NCI-H1417 treated with DMSO at 0.1 percent for 48 hours (cell line): ENCODE measurements around the gene TVP23C.
"Not testable (repeated sequence)": the region's sequence is repeated elsewhere in the genome, so short reads cannot be mapped to it uniquely, and the experiment has no call there.

Experiments used
- DNase-seq: peaks from one replicate; lab custom pipeline; 2025; lab: John Stamatoyannopoulos, UW

Gene TVP23C

DNA sequence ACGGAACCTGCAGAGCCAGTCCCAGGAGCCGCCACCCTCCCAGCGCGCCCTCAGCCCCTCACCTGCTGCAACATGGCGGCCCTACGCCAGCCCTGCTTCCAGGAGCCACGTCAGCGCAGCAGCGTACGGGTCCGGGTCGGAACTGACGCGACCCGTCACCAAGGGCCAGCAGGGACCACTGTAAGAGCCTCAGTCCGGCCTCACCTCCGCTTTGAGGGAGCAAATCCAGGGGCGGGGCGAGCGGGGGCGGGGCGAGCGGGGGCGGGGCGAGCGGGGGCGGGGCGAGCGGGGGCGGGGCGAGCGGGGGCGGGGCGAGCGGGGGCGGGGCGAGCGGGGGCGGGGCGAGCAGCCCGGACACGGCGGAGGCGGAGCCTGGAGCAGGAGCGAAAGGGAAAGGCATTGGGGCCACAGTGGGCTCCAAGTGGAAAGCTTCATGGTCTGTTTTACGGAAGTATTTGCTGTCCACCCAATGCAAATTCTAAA is at the start of gene TVP23C:
Gene TVP23C (minus strand): TSS at position 109 of the 483 bp plus-strand sequence. CDS start 35 bp downstream, at position 74.
- DNase-seq = not testable (repeated sequence)

DNA sequence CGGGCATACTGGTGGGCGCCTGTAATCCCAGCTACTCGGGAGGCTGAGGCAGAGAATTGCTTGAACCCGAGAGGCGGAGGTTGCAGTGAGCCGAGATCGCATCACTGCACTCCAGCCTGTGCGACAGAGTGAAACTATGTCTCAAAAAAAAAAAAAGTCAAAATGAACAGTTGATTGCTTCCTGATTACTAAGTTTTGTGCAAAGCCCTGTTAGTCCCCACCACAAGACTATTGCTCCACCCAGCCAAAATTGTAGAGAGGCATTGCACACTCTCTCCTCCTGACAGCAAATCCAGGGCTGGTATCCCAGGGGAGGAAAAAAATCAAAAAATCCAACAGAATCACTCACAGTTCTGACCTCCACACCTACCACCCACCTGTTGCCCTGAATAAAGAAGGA is 29.7 kb upstream of the TVP23C start:
- not testable (repeated sequence) for DNase-seq

DNA sequence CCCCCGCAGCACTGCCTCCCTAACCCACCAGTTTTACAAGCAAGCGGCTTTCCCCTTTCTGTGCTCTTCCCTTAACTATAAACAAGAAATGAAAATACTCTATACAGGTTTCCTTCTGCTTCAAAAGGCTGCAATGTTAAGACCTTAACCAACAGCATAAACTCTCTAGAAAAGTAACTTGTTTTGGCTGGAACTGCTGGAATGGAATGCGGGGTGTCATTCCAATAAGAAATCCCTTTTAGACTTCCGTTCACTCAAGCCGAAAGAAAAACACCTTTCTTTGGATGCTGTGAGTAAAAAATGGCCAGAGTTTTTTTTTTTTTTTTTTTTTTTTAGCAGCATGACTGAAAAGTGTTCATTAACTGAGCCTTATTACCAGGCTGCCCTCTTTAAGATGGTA is 28.7 kb upstream of the TVP23C start:
- DNase-seq = not testable (repeated sequence)

DNA sequence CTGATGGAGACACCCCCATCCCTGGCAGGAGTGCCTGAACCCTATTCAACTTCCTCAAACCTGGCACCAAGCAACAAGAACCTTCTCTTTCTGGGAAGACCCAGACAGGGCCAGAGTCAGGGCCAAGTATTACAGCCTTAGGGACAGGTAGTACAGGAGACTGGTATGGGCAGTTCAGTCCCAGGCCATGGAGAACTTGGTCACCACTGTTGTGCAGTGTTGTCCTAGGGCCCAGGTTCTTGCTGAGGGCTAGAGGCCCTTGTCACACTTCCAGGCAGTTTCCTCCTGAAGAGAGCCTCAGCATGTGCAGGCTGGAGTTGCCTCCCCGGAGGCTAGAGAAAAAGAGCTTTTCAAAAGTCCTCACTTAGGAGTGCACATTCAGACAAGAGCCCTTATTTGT is 27.6 kb upstream of the TVP23C start:
- not testable (repeated sequence) for DNase-seq

DNA sequence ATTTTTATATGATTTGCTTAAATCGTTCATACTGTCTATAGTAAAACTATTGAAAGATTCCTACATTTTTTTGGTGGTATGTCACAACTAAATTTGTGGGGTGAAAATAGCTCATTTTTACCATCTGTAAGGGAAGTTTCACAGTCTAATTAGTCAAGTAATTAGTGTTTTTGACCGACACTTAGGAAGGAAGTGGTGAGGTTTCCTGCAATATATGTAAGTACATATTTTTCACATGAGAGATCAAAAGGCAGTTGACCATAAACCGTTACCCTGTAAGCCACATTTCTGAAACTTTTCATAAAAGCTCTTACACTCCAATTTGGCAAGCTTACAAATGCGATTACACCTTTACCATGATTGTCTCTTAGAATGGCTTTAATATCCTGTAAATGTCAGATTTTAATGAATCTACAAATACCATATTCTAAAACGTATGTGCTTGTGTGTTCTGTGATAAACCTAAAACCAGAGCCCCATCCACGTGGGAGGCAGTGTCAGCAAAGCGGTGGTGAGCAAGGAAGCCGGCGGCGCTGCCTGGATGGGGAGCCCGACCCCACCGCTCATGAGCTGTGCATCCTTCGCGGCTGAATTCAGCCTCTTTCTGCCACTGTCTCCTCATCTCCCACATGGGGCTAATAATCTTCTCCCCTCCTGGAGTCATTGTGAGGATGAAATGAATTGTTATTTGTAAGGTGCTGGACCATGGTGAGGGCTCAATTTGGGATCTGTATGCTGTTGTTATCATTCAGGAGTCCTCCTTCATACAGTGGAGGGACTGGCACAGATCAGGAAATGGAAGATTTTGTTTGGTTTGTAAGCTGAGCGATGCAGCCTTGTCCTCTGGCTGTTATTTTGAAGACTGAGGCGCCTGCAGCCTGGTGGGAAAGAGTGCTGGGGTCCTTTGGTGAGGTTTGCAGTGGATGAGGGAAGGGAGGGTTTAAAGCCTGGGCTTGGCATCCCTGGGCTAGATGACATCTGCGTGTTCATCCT is 26.6 kb upstream of the TVP23C start:
- DNase-seq = not testable (repeated sequence)

DNA sequence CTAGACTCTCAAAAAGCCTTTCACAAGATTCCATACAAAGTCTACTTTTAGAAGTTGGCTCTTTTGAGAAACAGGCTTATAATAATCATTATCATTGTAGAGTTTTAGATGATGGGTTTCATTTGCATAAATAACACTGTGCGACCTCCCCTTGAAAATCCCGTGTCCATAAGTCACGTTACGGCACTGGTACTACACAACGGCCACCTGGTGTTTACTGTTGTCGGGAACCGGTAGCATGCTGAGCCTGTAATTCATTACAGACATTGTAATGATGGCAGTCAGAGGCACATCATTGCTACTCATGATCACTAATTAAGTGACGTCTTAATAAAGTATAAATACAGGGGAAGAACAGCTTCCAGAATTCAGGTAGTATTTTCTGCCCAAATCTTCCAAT is 24.7 kb upstream of the TVP23C start:
- DNase-seq = not testable (repeated sequence)

DNA sequence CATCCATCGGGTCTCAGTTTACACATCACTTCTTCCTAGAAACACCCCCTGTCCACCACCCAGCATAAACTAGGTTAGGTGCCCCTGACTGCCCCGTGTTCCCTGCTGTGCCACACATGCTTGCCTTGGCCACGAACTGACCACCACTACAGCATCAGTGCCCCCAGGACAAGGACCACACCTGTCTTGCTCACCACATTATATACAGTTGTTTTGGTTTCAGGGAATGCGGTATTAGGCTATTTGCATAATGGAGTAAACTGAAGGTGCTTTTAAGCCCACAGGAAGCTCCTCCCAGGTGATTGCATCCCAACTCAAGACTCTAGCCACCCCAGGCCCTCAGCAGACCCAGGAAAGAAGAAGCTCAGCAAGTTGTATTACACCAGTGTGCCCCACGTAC is 20.0 kb upstream of the TVP23C start:
- not testable (repeated sequence) for DNase-seq

DNA sequence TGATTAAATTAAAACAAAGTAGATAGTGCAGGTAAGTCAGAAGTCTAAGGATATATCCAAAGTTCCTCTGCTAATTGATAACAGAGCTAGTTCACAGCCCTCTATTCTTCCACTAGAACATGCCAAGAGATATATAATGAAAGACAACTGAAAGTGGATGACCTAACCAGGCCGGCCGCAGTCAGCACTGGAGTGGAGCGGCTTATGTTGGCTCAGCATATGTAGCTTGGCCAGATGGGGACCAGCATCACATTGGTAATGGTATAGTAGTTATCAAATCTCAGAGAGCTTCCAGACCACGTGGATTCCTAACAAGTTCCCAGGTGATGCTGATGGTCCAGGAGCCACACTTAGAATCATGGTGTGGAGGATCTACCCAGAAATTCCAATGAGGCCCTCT is 18.2 kb upstream of the TVP23C start:
- not testable (repeated sequence) for DNase-seq

DNA sequence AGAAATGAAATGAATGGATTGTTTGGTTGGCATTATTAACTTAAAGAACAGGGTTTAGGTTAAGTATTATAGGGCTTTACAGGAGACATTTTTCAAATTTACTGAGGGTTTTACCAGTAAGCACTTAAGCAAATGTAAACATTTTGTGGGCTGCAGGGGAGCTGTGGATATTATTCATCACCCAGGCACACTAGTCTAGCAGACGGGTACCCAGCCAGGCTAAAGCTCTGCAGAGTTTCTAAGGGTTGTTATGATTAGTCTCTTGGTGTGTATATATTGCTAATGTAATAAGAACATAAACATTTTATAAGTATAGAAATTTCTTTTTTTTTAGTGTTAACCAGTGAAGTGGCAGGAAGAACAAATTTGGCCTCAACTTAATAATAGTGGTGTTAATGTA is 13.6 kb upstream of the TVP23C start:
- not testable (repeated sequence) for DNase-seq

DNA sequence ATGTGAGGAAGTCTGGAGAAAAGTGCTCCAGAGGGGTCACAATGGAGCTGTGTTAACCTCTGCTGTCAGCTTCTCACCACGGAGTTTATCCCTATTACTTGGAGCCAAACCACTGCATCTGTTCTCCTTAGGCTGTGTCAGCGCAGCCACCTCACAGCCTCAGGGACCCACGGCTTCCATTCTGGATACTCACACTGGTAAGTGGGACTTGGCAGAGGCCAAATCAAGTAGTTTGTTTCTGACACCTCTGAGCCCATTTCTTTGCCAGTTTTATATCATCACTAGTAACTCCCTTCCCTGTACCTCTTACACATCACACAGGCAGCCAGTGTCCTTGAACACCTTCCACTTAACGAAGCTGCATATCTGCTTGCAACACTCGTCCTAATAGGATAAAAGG is 11.4 kb upstream of the TVP23C start:
- DNase-seq = not testable (repeated sequence)

DNA sequence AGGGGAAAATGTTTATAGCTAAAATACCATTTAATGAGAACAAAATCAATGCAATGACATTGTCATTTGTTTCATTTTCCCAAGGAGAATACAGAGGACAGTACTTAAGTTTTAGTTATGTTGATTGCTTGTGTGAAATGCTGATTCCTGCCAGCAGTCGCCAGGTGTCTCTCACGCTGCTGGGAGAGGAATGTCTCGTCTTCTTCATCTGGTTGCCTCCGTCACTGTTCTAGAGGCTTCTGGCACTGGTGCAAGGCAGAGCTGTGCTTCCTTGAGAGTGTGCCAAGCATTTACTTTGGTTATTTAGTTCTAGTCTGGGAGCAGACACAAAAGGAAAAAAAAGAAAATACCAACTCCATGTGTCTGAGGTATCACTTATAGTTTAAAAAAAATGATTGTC is 10.6 kb upstream of the TVP23C start:
- not testable (repeated sequence) for DNase-seq

DNA sequence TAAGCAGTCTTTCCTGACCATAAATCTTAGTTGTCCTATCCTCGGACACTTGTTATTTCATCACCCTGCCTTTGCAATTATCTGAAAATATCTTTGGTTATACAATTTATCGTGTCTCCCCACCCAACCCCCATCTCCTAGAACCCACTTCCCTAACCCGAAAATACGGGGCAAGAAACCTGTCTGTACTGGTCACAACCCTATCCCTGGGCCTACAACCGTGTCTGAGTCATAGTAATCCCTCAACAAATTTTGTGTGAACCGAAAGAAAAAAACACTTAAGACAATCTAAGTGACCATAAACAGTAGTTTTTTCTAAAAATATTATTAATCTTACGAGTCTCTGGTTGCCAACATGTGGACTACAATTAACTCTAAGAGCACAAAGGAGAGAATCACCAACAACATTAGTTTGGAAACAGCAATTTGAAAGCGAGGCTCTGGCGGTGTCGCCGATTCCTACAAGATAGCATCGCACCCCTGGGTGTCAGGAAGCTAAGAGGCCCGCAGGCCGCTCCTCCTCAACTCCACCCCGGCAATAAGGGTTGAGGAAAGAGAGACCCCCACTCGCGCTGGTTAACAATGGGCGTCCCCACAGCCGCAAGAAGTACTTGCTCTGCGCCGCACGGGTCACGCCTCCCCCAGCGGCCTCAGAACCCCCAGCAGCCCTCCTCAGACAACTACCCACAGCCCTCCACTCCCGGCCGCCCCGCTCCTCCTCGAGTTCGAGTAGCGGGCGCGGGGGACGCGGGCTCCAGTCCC is 489 bp downstream of the TVP23C start:
- not testable (repeated sequence) for DNase-seq

DNA sequence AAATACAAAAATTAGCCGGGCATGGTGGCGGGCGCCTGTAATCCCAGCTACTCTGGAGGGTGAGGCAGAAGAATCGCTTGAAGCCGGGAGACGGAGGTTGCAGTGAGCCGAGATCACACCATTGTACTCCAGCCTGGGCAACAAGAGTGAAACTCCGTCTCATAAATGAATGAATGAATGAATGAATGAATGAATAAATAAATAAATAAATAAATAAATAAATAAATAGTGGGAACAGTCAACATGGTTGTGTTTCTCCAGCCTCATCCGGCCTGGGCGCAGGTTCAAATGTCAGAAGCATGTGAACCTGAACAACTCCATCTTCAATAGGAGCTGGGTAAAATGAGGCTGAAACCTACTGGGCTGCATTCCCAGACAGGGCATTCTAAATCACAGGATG is 1.8 kb downstream of the TVP23C start:
- DNase-seq = not testable (repeated sequence)

DNA sequence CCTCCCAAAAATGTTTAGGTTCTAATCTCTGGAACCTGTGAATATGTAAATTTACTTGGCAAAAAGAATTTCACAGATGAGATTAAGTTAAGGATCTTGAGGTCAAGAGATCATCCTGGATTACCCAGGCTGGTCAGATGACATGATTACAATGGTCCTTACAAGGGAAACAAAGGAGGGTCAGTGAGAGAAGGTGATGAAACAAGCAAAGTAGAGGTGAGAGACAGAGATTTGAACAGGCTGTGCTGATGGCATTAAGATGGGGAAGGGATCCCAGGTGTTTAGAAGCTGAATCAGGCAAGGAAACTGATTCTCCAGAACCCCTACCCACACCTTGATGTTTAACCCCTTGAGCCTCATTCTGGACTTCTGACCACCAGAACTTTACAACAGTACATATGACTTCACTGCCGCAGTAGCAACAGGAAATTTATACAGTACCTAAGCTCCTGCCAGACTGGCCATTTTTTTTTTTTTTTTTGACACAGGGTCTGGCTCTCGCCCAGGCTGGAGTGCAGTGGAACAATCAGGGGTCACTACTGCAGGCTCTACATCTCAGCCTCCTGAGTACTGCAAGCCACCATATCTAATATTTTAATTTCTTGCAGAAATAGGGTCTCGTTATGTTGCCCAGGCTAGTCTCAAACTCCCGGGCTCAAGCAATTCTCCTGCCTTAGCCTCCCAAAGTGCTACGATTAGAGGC is 4.7 kb downstream of the TVP23C start:
- DNase-seq = not testable (repeated sequence)

DNA sequence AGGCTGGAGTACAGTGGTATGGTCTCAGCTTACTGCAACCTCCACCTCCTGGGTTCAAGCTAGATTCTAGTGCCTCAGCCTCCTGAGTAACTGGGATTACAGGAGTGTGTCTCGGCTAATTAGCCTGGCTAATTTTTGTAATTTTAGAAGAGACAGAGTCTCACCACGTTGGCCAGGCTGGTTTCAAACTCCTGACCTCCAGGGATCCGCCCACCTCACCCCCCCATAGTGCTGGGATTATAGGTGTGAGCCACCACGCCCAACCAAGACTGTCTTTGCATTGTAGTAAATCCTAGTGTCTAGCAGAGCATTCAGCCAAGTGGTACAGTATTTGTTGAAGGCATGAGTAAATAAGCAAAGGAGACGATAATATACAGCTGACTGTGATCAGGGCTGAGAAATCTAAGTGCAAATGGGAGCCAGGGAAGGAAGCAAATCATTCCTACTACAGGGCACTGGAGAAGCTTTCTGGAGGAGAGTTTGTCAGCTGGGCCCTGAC is 5.9 kb downstream of the TVP23C start:
- not testable (repeated sequence) for DNase-seq

DNA sequence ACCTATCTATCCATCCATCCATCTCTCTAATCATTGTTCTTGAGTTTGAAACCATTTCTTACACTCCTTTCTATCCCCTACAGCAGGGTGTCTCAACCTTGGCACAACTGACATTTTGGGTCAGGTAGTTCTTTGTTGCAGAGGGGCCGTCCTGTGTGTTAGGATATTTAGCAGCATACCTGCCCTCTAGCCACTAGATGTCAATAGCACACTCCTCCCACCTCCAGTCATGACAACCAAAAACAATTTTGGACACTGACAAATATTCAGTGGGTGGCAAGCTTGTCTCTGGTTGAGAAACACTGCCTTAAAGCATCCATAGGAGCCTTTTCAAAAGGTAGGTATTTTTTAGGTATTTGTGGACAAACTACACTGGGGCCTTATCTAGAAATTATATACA is 10.4 kb downstream of the TVP23C start:
- not testable (repeated sequence) for DNase-seq

DNA sequence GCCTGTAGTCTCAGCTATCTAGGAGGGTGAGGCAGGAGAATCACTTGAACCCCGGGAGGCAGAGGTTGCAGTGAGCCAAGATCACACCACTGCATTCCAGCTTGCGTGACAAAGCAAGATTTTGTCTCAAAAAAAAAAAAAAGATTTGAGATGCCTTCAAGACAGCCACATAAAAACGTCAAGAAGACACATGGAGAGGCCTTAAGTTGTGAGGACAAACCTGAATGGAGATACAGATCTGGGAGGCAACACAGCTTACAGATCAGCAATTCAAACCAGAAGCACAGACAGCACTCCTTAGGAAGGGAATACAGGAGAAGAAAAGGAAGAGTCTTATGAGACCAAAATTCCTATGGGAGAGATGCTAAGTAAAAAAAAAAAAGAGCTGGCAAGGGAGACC is 13.7 kb downstream of the TVP23C start:
- DNase-seq = not testable (repeated sequence)

DNA sequence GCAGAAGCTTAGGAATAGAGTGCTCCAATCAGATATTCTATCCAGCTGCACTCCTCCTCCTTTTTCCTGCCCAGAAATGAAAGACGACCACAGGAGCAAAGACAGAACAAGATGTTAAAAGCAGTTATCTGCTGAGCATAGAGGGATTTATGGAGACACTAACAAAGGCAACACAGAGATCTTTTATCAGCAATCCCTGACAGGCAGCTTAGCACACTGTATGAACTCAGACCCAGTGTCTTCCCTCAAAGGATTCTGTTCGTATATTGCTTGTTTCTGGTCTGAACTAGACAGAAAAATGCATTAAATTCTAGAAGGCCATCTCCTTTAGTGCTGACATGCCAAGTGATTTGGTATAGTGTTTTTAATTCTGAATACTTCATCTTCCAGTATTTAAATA is 16.7 kb downstream of the TVP23C start:
- not testable (repeated sequence) for DNase-seq

DNA sequence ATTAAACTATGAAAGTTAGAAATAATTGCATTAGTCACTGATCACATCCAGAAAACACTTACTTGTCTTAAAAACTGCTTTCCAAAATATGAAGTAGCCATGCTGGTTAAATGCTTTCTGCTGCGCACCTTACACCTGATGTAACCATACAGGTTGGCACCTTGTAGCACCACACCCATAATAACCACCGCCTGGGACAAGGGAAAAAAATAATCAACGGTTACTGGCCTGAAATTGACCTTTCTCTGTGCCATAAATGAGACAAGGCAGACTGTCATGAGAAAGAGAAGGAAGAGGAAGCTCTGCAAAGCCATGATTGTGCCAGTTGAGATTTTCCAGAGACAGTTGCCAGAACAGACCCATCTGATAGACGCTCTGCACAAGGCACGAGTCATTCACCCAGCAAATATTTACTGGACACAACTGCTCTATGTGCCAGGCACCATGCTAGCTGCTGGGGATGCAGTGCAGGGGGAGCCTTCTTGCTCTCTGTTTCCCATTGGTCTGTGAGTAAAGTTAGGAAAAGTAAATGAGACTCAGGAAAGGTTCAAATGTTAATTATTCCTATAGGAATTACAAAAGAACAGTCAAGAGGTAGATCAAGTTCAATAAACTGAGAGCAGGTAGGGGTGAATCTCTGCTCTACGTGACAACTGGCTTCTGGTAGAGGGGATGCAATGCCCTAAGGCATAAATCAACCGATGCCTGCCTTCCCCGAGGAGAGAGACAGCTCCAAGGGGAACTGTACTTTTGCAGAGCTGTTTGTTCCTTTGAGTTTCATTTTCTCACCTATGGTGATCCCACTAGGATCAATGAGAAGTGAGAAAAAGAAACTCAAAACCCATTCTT is 22.7 kb downstream of the TVP23C start:
- not testable (repeated sequence) for DNase-seq

DNA sequence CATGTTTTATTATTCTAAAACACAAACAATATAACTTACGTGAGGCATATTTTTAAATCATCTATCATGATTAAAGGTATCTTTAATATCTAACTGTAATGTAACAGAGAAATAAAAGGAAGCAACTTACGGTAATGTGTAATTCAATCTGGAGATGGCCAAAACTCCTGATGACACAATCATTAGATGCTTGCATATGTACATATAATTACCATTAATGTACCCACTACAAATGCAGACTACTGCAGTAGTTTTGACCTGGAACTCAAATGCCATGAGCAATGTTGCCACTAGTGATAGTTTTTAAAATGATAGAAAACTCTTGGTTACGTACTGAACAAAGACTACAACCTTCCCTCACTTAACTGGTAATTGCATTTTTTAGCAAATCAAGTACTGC is 30.2 kb downstream of the TVP23C start:
- not testable (repeated sequence) for DNase-seq
